HT1080 (cell line): ENCODE data around the gene OR2H2. TPM values are rescaled to one million over a fixed set of nuclear protein-coding genes. Genes with fewer than 3 reads are reported as not detected.

Experiments
- DNase-seq: peaks from one replicate; pipeline ENCODE4 v3.0.0-alpha.2; 2015; ENCODE audit warnings: low read depth
- total RNA-seq: library from RNA; depleted of rRNA; stranded (reverse); fragments of >200 nt; shearing (Covaris generic); gene quantifications from 2 replicates; pipeline ENCODE4 v1.2.3, GENCODE V29; 2014

Gene OR2H2
- total RNA-seq, 1 experiment from 2014 or later, result not detected

DNA sequence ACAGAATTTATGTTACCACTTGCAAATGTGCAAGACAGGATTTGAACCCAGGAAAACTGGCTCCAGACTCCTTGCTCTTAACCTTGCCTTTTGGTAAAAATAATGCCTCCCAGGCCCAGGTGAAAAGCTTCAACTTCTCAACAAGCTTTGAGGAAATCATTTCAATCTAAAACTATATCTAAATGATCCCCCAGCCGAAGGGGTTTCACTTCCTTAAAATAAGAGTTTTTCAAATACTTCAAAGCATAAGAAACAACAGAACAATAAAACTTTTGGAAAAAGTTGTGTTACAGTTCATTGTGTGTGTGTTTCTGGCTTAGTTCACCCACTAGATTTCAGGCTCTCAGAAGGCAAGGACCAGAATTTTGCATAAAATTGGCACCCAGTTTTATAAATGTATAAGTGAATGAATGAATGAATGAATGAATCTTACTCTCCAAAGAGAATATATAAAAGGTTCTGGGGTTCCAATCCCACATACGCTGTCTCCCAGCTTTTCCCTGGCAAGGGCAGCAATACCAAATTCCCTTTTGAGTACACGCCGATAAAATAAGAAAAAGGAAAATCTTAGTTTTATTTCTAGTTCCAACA is 5.4 kb downstream of the OR2H2 start:
- no peak for DNase-seq

DNA sequence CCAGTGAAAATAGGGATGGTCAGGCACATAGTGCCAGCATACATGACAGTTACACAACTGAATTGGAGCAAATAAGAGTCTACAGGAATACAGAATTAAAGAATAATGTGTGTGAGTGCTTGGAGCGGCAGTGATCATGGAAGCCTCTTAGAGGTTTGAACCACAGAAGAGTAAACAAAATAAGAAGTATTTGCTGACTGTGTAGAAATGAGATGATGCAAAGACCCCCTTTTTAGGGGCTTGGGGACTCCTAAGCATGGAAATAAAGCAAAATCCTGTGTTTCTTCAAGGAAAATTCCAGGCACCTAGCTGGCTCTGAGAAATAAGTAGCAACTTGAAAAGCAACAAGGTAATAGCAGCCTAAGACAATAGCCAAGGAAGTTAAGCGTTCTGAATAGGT is 6.8 kb downstream of the OR2H2 start:
- DNase-seq, result no peak

DNA sequence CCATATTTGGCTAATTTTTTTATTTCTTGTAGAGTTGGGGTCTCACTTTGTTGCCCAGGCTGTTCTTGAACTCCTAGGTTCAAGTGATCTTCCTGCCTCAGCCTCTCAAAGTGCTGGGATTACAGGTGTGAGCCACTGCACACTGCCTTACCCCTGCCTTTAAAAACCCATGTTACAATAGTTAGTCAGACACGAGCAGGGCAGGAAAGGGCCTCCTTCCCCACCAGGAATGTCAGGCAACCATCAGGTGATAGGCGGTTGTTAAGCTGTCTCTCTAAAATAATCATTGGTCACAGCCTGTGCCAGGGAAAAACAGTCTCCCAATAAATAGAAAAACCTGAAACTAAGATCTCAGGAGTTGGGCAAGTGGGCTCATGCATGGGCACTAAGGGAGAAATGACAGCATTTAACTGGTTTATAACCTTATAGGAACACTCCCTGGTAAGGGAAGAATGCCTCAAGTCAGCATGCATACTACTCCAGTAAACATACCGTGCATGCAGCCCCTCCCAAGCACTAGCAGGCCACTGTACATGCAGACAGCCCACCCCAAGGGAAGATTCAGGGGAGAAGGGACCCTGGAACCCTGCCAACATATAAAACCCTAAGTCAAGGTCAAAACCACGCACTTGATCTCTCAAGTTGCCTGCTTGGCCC is 8.4 kb downstream of the OR2H2 start:
- DNase-seq, result no peak

DNA sequence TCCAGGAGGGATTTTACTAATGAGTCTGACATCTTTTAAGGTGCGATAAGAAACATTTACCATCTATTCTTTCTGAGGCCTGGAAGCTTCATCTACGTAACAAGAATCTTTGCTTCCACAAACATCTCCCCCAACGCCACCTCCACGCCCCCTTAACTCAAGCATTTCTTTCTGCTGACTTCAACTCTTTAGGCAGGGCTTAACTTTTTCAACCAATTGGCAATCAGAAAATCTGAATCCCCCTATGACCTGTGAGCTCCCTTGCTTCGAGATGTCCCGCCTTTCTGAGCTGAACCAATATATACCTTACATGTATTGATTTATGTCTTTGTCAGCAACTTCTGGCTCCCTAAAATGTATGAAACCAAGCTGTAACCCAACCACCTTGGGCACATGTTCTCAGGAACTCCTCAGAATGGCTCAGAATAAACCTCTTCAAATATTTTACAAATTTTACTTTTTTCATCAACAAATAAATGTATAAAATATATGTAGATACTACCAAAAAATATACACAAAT is 11.5 kb downstream of the OR2H2 start:
- no peak for DNase-seq

DNA sequence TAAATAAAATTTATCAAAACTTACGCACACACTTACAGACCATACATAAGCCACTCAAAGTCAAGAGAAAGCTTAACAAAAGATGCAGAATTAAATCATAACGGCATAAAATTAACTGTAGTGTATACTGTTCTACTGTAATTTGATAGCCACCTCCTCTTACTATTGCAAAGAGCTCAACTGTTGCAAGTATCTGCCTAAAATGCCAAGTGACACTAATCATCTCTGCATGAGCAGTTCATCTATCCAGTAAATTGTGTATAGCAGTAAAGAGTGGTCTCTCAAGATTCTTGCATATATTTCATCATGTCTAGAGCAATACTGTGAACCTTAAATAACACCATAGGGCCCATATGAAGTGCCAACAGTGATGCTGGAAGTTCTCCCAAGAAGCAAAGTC is 12.3 kb downstream of the OR2H2 start:
- no peak for DNase-seq

DNA sequence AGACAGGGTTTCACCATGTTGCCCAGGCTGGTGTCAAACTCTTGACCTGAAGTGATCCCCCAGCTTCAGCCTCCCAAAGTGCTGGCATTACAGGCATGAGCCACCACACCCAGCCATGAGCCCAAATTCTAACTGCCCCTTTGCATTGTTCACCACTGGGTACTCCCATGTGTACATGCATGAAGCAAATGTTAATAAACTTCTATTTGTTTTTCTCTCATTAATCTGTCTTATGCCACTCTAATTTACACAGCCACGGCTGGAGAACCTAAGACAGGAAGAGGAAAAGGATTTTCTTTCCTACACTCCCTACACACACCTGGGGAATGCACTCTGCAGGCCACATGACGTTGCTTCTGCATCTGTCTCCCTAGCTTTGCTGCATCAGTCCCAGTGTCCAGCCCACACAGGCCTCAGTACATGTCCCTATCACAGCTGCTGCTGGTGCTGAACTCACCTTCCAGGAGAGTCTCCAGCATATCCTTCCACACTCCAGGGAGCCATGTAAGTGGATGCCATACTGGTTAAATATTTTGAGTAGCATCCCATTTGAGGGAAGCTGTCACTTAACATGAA is 13.3 kb downstream of the OR2H2 start:
- no peak for DNase-seq

DNA sequence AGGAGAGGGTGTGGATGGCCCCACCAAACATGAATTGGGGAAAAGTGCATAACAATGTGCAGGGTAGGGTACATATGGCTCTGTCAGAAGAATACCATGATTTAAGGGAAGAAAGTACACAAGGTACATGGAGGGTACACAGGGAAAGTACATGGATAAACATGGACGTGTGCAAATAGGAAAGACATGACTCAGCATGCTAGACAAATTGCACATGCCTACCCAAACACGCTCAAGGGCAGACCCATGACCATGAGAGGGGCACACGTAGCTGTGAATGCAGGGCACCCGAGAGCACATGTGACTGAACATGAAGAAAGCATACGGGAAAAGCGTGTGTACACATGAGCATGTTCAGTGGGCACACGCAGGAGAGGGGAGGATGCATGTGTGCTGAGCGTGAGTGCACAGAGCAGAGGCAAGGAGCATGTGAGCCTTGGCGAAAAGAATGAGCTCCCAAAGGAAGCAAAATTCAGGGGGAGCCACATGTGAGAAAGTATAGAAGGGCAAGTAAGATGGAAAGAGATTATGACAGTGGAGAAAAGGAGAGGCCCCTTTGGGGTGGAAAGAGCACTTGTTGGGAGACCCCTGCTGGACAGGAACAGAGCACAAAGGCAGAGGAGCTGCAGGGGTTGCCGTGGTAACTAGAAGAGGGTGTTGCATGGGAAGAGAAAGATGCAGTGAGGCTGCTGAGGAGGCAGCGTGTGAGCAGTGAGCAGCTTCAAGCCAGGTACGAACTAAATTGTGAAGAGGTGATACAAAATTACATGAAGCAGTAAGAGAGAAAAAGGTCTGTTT is 17.8 kb downstream of the OR2H2 start:
- peak; percentile 50 for DNase-seq

DNA sequence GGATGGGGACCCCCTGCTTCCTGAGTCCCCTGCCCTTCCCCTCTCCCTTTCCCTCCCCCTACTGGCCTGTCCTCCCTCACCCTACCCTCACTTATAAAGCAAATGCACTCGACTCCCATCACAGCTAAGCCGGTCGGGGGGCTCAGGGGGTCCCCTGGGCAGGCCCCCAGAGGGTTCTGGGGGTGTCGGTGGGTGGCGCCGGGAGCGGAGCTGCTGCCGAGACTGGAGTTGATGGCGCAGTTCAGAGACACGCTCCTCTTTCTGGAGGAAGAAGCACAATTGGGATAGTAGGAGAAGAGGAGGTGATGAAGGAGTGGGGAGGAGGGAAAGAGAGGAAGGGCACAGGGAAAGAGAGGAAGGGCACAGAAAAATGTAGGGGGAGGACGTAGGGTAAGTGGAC is 18.5 kb downstream of the OR2H2 start:
- no peak for DNase-seq

DNA sequence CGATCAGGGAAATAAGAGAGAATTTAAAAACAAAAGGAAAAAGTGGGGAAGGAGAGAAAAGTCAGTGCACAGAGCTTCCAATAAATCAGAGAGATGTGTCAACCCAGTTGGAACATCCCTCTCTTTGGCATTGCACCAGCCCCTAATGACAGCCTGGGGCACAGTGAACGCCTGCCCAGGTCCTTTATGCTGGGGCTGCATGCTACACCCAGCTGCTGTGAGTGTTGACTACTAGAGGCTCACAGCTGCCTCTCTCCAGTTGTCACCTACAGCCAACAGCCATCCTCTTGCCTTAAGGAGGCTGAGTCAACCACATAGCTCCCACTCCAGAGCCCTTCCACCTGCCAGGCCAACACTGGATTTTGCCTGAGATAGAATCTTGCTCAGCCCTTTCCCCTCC is 19.0 kb downstream of the OR2H2 start:
- no peak for DNase-seq

DNA sequence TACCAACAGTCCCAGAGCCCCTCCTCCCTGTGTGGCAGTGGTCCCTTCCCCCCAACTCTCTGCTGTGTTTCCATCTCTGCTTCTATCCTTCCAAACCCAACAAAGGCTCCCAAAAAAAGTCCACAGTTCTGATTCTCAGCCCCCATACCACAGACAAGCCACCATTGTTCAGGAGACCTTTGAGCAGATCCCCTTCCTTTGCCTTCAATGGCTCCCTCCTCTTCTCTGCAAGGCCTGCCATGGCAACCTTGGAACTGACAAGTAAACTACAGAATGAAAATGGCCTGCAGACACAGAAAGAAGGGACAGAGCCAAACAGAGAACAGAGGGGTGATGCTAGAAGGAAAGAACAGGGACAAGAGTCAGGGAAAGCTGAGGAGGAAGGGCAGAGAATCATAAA is 23.2 kb downstream of the OR2H2 start:
- DNase-seq, result no peak

DNA sequence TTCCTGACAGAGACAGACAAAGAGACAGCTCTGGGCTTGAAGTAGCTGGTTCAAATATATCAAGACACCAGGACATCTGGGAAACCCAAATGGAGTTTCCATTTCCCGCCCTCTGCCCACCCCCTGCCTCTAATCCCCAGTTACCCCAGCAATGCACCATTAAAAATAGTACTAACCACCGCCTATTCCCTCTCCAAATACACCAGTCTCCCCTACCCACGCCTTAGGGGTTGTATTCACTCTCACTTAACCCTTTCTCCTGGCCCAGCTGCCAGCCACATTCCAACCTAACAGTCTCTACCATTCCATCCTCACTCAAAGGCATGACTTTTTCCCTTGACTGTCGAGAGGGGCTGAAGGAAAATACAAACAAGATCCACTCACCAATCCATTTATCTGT is 25.6 kb downstream of the OR2H2 start:
- DNase-seq, result no peak

DNA sequence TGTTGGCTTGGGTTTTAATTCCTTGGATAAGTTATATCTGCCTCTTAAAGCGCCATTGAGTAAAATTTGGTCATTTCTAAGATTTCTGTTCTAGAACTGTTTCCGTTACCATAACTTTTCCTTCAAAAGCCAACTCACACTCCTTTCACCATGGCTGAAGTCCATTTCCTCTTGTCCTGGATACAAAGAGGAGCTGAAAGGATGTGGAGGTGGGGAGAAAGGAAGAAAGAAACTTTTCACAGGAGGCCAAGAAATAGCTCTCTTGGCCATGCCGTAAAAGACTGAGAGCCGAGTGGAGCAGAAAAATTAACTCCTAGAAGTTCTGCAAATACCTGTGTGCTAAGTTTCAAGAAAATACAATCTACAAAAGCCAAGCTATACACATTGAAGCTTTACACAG is 26.5 kb downstream of the OR2H2 start:
- DNase-seq, result no peak

DNA sequence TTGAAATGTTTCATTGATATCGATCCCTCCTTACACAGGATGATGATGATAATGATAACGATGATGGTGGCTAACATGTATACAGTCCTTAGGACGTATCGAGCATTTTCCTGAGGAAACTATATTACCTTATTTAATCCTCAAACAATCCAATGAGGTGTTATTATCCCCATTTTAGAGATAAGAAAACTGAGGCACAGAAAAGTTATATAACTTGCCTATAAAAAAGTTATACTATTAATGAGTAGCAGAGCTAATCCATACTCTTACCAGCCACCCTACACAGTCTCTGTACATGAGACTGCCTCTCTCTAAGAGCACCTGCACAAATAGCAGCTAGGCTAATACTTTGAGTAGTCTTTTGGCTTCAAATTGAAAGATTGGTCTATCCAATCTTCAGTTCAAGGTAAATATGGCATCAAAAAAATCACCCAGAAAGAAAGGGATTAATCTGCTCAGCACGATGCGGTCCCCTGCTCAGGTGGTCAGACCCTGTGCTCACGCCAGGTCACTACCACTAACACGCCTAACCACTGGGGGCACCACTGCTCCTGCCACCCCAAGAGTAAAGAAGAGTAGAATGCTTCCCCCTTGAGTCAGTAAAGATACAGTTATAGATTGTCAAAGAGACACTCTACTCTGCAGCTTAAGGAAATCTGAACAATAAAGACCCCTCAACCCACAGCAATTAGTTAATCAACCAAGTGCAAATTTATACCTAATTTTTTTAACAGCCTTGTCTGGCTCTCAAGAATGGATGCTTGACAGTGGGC is 33.0 kb downstream of the OR2H2 start:
- DNase-seq, result no peak

DNA sequence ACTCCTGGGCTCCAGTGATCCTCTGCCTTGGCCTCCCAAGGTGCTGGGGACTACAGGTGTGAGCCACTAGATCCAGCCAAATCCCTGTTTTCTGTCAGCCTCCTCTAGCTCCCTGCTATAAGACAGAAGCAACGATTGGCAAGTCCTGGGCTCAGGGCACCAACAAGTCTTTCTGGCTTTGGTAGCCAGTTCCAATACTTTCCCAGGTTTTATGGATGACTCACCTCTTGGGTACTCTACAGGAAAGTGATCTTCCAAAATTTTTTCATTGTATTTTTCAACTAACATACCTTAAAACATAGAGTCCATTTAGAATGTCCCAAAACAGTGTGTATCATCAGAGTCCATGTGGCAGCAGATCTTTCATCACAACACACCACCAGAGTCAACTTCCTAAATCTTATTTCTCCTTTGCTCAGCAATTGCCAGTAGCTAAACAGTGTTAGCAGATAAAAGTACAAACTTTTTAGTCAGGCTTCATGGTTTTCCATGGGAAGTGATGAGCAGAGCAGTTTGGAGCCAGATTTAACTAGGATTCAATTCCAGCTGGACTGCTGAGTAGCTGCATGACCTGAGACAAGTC is 34.7 kb downstream of the OR2H2 start:
- no peak for DNase-seq

DNA sequence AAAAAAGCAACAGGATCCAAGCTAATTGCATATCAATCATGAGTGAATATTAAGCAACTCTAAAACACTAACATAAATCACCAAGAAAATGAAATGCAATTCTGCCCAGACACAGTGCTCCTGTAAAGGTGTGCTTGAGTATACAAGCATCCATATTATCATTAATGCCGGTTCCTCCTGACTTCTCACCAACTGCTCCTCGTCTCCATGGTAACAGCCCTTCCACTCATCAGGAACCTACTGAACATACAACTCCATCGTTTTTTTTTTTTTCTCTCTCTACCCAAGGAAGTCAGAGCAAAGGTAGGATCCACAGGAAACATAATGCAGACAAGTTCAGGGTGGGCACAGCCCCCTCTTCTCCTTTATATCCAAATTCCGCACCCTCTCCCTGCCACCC is 35.7 kb downstream of the OR2H2 start:
- DNase-seq, result no peak

DNA sequence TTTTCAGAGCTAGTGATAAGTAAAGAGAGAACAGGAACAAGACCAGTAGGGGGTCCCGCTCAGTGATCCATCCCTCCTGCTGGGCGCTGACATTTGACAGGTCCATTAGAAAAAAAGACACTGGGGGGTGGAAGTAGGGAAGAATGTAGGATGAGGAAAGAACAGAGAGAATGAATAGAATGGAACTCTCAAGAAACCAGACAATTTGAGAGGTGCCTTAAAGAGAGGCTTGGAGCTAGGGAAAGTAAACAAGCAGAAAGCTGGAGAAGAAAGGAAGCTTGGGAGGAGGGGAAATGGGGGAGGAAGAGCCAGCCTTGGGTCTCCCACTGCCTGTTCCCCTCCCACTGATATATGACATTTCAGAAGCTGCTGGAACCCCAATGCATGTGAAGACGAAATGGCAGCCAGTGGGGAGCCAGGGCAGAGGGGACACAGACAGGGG is 39.6 kb downstream of the OR2H2 start:
- DNase-seq, result no peak

DNA sequence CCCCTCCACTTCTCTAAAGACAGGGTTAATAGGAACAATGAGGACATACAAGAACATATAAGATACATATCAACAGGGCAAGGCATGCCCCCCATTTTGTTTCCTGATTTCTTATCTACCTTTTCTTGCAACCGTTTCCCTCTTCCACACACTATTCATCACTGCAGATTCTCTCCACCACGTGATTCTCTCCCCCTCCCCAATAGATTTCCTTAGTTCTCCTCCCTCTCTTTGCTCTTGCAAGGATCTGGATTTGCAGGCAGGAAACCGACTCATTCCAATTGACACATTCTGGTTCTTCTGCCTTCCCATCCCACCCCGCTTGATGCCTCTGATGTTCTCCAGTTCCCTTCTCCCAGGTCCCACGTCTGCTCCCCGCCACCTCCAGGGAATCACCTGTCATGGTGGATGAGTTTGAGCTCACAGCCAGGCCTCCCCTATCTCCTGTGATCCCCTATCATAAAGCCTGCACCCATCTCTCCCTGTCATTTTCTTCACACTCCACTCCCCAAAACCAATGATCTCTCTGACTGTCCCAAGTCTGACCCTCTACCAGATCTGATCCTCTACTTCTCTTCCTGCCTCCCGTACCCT is 40.5 kb downstream of the OR2H2 start:
- no peak for DNase-seq

DNA sequence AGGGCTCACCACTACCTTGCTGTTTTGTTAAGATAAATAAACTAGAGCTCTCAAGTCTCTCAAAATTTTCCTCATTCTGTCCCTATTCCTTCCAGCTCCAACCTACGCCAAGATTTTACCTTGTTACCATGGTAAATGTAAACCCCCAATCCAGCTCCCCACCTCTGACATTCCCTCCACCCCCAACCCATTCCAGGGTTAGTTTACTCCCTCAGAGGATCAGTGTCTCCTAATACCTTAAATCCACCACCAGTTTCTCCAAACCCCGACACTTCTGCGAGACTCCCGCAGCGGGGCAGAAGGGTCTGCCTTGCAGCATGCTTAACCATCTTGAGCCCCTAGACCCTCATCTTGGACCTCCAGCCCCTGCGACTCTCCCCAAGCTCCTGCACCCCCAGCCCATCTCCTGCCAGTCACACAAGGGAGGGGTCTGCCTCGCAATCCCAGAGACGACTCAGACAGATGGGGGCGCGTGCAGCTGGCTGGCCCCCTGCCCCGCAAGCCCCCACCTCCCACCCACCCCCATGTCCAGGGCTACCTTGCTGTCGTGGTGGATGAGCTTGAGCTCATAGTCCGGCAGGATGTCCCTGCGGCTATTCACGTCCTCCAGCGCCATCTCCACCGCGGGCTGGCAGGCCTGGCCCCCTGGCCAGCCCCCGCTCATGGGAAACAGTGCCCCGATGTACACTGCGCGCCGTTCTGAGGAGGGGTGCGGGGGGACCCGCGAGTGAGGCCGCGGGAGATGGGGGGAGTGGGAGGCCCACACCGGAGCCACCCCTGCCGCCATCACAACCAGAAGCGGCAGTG is 42.2 kb downstream of the OR2H2 start:
- no peak for DNase-seq

DNA sequence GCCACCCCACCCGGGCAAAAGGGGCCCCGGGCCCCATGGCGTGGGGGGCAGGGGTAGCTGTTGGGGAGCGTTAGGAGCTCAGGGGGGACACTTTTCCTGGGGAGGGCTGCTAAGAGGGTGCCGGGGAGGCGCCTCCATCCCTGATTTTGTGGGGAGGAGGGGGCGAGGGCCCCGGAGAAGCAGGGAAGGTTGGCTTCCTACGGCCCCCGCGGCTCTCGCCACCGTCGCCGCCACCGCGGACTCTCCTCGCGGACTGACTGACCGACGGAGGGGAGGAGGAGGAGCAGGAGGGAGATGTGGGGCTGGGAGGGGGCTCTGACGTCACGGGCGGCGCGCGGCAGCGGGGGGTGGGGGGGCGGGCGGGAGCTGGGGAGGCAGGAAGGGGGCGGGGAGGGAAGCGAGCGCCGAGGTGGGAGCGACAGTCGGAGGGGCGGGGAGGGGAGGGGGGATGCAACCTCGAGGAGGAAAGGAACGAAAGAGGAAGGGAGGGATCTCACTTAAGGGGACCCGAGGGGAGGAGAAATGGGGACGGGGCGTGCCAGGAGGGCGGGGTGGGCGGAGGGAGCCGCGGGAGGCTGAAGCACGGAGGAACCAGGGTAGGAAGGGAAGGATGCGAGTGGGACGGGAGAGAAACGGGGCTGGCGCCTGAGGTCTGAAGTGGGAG is 43.0 kb downstream of the OR2H2 start:
- peak; percentile 63 for DNase-seq
